Stomach smooth muscle (tissue), 2 donors: ENCODE results near the gene OGFOD3.
"Not testable (repeated sequence)": the region's sequence is repeated elsewhere in the genome, so short reads cannot be mapped to it uniquely, and the experiment has no call there.

Experiments
- H3K27ac ChIP-seq: one replicate; pipeline ENCODE4 v1.7.0; 2013; ENCODE audit warnings: mild to moderate bottlenecking, low read length, inconsistent platforms
- H3K27me3 ChIP-seq, 2 donors: one replicate each; pipeline ENCODE4 v1.7.0; 2013; ENCODE audit warnings: low read length in 2 of 2; ENCODE audit not compliant: insufficient read depth in 2 of 2, control insufficient read depth in 1 of 2
- H3K36me3 ChIP-seq, 2 donors: one replicate each; pipeline ENCODE4 v1.7.0; 2013; ENCODE audit warnings: low read length in 2 of 2; ENCODE audit not compliant: control insufficient read depth in 2 of 2, insufficient read depth in 2 of 2
- H3K4me1 ChIP-seq: one replicate; pipeline ENCODE4 v1.7.0; 2013; ENCODE audit warnings: low read length; ENCODE audit not compliant: control insufficient read depth, insufficient read depth
- H3K4me3 ChIP-seq, 2 donors: one replicate each; pipeline ENCODE4 v1.7.0; 2013; ENCODE audit warnings: low read length in 2 of 2
- H3K9ac ChIP-seq, 2 donors: one replicate each; pipeline ENCODE4 v1.7.0; 2013; ENCODE audit warnings: low read length in 2 of 2, mild to moderate bottlenecking in 1 of 2
- H3K9me3 ChIP-seq, 2 donors: one replicate each; pipeline ENCODE4 v1.7.0; 2013; ENCODE audit warnings: low read length in 2 of 2; ENCODE audit not compliant: control insufficient read depth in 2 of 2
- donor health status: healthy.
- donor health status: Pancreatic carcinoma.

OGFOD3 gene

GRCh38 chr17:82457929-82458178 lies 39.5 kb upstream of the OGFOD3 start:
- H3K36me3 ChIP-seq, result peaks cover 13 to 15% of the 10 kb centered on the region in 2 donors
- peak overlapping the region; percentile 57 to 88 for H3K4me3 ChIP-seq
- peak overlapping the region; percentile 83 to 98 for H3K9ac ChIP-seq
- H3K27me3 ChIP-seq, result no peaks in the 10 kb centered on the region
- H3K9me3 ChIP-seq, result no peaks in the 10 kb centered on the region
- H3K27ac ChIP-seq, result peak overlapping the region; percentile 99
- peaks cover 17% of the 10 kb centered on the region for H3K4me1 ChIP-seq

DNA sequence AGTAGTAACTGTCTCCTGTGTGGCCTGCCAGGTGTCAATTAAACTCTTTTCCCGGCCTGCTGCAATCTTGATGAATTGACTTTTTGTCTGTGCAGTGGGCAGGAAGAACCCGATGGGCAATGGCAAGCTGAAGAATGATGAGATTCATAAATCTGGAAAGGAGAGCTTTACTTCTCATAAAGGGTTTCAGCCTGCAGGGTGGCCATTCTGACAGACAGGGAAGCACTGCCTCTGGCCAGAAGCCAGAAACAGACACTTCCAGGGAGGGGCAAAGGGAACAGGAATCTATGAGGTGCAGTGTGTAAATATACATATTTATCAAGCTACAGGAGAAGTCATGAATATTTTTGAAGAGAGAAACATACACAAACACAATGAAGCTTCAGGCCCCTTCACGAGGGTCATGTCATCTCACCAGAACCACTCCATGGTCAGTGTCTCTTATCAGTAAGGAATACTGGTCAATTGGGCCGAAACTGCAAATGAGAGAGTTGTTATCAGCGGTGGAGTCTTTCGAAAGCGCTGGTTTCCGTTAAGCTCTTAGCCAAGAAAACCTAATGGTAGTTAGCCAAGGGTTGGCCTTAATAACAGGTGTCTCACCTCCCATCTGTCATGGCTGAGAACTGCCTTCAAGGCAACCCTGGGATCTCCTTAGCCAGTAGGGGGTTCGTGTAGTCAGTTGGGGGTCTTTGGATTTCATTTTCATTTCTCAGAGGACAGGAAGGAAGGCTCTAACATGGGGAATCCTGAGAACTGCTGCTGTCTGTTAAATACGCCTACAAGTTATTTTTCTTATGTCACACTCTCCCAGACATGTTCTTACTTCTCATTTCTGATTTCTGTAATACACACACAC lies 38.9 kb upstream of the OGFOD3 start:
- Histone ChIP-seq H3K9ac (peak overlapping the region; percentile 83 to 98), H3K4me1 (peaks cover 17% of the 10 kb centered on the region)

DNA sequence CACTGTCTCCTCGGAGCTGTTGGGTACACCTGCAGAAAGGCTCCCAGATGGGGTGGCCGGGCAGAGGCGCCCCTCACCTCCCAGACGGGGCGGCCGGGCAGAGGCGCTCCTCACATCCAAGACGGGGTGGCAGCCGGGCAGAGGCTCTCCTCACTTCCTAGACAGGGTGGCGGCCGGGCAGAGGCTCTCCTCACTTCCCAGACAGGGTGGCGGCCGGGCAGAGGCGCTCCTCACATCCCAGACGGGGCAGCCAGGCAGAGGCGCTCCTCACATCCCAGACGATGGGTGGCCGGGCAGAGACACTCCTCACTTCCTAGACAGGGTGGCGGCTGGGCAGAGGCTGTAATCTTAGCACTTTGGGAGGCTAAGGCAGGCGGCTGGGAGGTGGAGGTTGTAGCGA lies 35.3 kb upstream of the OGFOD3 start:
- not testable (repeated sequence) for H3K9ac ChIP-seq, H3K4me3 ChIP-seq, H3K27ac ChIP-seq, H3K36me3 ChIP-seq, H3K27me3 ChIP-seq, H3K9me3 ChIP-seq
- H3K4me1 ChIP-seq, result peaks cover 23% of the 10 kb centered on the region

More for the DNA sequence above, 38.9 kb upstream of the OGFOD3 start:
- peak overlapping the region; percentile 57 to 88 for H3K4me3 ChIP-seq
- no peaks in the 10 kb centered on the region for H3K9me3 ChIP-seq
- H3K36me3 ChIP-seq, result peaks cover 8 to 10% of the 10 kb centered on the region in 2 donors
- no peaks in the 10 kb centered on the region for H3K27me3 ChIP-seq
- H3K27ac ChIP-seq, result peak overlapping the region; percentile 99

DNA sequence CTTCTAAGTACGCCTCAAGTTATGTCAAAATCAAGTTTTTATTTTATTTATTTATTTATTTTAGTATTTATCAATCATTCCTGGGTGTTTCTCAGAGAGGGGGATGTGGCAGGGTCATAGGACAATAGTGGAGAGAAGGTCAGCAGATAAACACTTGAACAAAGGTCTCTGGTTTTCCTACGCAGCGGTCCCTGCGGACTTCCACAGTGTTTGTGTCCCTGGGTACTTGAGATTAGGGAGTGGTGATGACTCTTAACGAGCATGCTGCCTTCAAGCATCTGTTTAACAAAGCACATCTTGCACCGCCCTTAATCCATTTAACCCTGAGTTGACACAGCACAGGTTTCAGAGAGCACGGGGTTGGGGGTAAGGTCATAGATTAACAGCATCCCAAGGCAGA lies 34.8 kb upstream of the OGFOD3 start:
- not testable (repeated sequence) for H3K9me3 ChIP-seq, H3K27me3 ChIP-seq, H3K27ac ChIP-seq, H3K4me3 ChIP-seq, H3K9ac ChIP-seq, H3K36me3 ChIP-seq
- peaks cover 23% of the 10 kb centered on the region for H3K4me1 ChIP-seq

DNA sequence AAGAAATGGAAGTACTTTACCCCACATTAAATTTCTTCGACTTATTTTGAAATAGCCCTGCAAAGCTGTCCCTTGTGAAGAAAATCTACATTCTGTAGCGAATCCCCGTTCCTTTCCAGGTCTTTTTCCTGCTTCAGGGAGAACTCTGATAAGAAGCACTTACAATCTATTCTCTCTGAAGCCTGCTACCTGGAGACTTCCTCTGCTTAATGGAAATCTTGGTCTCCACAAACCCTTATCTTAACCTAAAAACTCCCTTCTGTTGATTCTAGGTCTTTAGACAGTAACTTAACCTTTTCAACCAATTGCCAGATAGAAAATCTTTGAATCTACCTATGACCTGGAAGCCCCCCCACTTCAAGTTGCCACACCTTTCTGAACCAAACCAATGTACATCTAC lies 33.8 kb upstream of the OGFOD3 start:
- no peak overlapping the region for H3K27ac ChIP-seq

GRCh38 chr17:82450357-82451106 lies 32.1 kb upstream of the OGFOD3 start, which contains the start of gene CYBC1:
Gene CYBC1, minus strand, starts transcription at chr17:82450752. Its CDS starts 1,498 bp downstream, at chr17:82449254.
- H3K9ac ChIP-seq, result peak within 1 kb of the TSS; percentile 75 to 83
- peaks cover 17% of the 10 kb centered on the region for H3K4me1 ChIP-seq
- H3K27ac ChIP-seq, result peak within 1 kb of the TSS; percentile 79
- no peaks in the 10 kb centered on the region for H3K36me3 ChIP-seq
- H3K4me3 ChIP-seq, result peak within 1 kb of the TSS; percentile 88
- H3K9me3 ChIP-seq, result no peaks in the 10 kb centered on the region
- H3K27me3 ChIP-seq, result no peaks in the 10 kb centered on the region

More for the DNA sequence above, 33.8 kb upstream of the OGFOD3 start:
- Histone ChIP-seq H3K36me3 (no peaks in the 10 kb centered on the region), H3K27me3 (no peaks in the 10 kb centered on the region), H3K9ac (no peak overlapping the region), H3K9me3 (no peaks in the 10 kb centered on the region), H3K4me1 (peaks cover 16% of the 10 kb centered on the region), H3K4me3 (no peak overlapping the region)

- Histone ChIP-seq H3K9me3 (no peaks in the 10 kb centered on the region), H3K9ac (peak overlapping the region; percentile 75 to 83), H3K4me1 (peaks cover 21% of the 10 kb centered on the region), H3K4me3 (peak overlapping the region; percentile 88), H3K36me3 (no peaks in the 10 kb centered on the region), H3K27ac (peak overlapping the region; percentile 79), H3K27me3 (no peaks in the 10 kb centered on the region)
Measured at GRCh38 chr17:82449883-82450356, 31.5 kb upstream of the OGFOD3 start.

- Histone ChIP-seq H3K4me1 (peaks cover 21% of the 10 kb centered on the region), H3K27me3 (no peaks in the 10 kb centered on the region), H3K36me3 (peaks cover 0 to 2% of the 10 kb centered on the region in 2 donors), H3K9ac (peak overlapping the region; percentile 13 to 83), H3K9me3 (no peaks in the 10 kb centered on the region), H3K4me3 (peak overlapping the region; percentile 88), H3K27ac (peak overlapping the region; percentile 79)
Measured at GRCh38 chr17:82449131-82449882, 30.9 kb upstream of the OGFOD3 start.

DNA sequence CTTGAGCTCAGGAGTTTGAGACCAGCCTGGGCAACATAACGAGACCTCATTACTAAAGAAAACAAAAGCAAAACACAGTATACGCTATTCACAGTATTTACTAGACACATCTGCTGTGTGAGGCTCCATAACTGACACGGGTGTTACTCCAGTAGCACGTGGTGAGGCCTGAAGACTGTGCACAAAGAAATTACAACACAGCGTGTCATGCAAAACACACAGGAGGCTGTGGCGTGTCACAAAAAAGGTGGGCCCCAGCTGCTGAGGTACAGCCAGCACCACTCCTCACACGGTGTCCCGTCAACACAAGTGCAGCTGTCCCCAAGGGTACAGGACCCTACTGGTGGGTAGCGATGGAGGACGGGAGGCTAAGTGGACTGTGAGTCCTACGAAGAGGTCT lies 29.5 kb upstream of the OGFOD3 start:
- no peak overlapping the region for H3K4me3 ChIP-seq
- no peak overlapping the region for H3K9ac ChIP-seq
- peaks cover 21% of the 10 kb centered on the region for H3K4me1 ChIP-seq
- no peaks in the 10 kb centered on the region for H3K27me3 ChIP-seq
- H3K36me3 ChIP-seq, result peaks cover 0 to 5% of the 10 kb centered on the region in 2 donors
- no peaks in the 10 kb centered on the region for H3K9me3 ChIP-seq
- no peak overlapping the region for H3K27ac ChIP-seq

GRCh38 chr17:82446649-82447048 lies 28.3 kb upstream of the OGFOD3 start:
- Histone ChIP-seq H3K9ac (no peak overlapping the region), H3K9me3 (no peaks in the 10 kb centered on the region), H3K4me3 (no peak overlapping the region), H3K27me3 (no peaks in the 10 kb centered on the region), H3K27ac (no peak overlapping the region), H3K4me1 (peaks cover 21% of the 10 kb centered on the region), H3K36me3 (peaks cover 3 to 8% of the 10 kb centered on the region in 2 donors)
